ENCODE measurements around the gene ZNF70. TPM values are rescaled to one million over a fixed set of nuclear protein-coding genes. Genes with fewer than 3 reads are reported as not detected.

Gene ZNF70
- total and polyA plus RNA-seq, 2 of the 13 experiments (the other 11 are each of a cell fraction or from before 2014, with no cell fraction given), result 0.62 to 3.6 TPM

GRCh38 chr22:23772649-23773473, 21.9 kb upstream of the ZNF70 start, which contains the start of gene MMP11 (continued):
- peak in 1 of 2 experiments; percentile 35; a peak in 1 of 4 replicates for TF ChIP-seq HMGXB4 (CRISPR knock-in tag; IDR thresholded peaks at IDR 0.05; ENCODE audit: borderline replicate concordance in 1 of 2, low read depth in 1 of 2)
- TF ChIP-seq ZNF281 (CRISPR knock-in tag; IDR thresholded peaks at IDR 0.05; ENCODE audit: borderline replicate concordance), result peak; percentile 68
- TF ChIP-seq ZC3H13 (CRISPR knock-in tag; IDR thresholded peaks at IDR 0.05), result no peak
- TF ChIP-seq TIGD3 (CRISPR knock-in tag; IDR thresholded peaks at IDR 0.05; ENCODE audit: borderline replicate concordance), result no peak
- TF ChIP-seq POLR2G (IDR thresholded peaks at IDR 0.05; ENCODE audit: low read depth, low read length), result peak; percentile 27; the same call in 1 of the 2 replicates
- no peak for TF ChIP-seq ATF7 (IDR thresholded peaks at IDR 0.05)
- TF ChIP-seq ATF7 (CRISPR knock-in tag; IDR thresholded peaks at IDR 0.05), result no peak
- TF ChIP-seq IRX3 (CRISPR knock-in tag; IDR thresholded peaks at IDR 0.05; ENCODE audit: borderline replicate concordance, low read depth), result peak; percentile 34; the same call in 1 of the 2 replicates
- TF ChIP-seq ZNF75D (CRISPR knock-in tag; IDR thresholded peaks at IDR 0.05; ENCODE audit: borderline replicate concordance), result no peak
- TF ChIP-seq PRMT3 (CRISPR knock-in tag; IDR thresholded peaks at IDR 0.05; ENCODE audit: borderline replicate concordance, low read depth), result no peak
- peak; percentile 17 for TF ChIP-seq AGO1 (IDR thresholded peaks at IDR 0.05; ENCODE audit: low read depth, low read length, poor library complexity, severe bottlenecking)
- no peak for TF ChIP-seq MIER3 (CRISPR knock-in tag; IDR thresholded peaks at IDR 0.05; ENCODE audit: borderline replicate concordance)
- peak; percentile 72 for TF ChIP-seq RBFOX2 (IDR thresholded peaks at IDR 0.05; ENCODE audit: low read depth, low read length)
- 0 out of 2 replicates have a peak, but pooled peaks have one; percentile 10 for TF ChIP-seq SRY (CRISPR knock-in tag; IDR thresholded peaks at IDR 0.05)
- TF ChIP-seq ZNF792 (CRISPR knock-in tag; IDR thresholded peaks at IDR 0.05), result no peak
- TF ChIP-seq ZNF329 (CRISPR knock-in tag; IDR thresholded peaks at IDR 0.05; ENCODE audit: low read depth), result 0 out of 2 replicates have a peak, but pooled peaks have one; percentile 24
- TF ChIP-seq MTF2 (CRISPR knock-in tag; IDR thresholded peaks at IDR 0.05; ENCODE audit: borderline replicate concordance), result no peak
- peak; percentile 59 for TF ChIP-seq AGO2 (optimal IDR thresholded peaks at IDR 0.05; ENCODE audit: low read depth, low read length)
- no peak for TF ChIP-seq NKX3-1 (CRISPR knock-in tag; IDR thresholded peaks at IDR 0.05)
- no peak for TF ChIP-seq ZNF333 (CRISPR knock-in tag; IDR thresholded peaks at IDR 0.05; ENCODE audit: borderline replicate concordance)
- TF ChIP-seq NFIC (IDR thresholded peaks at IDR 0.05; ENCODE audit: low read length), result no peak
